Fibroblast of villous mesenchyme (primary cell): ENCODE measurements around the gene KRT77. TPM values are rescaled to one million over a fixed set of nuclear protein-coding genes. Genes with fewer than 3 reads are reported as not detected.
"Not testable (repeated sequence)": the region's sequence is repeated elsewhere in the genome, so short reads cannot be mapped to it uniquely, and the experiment has no call there.

Experiments used
- DNase-seq: peaks from one replicate; pipeline ENCODE4 v3.0.0-alpha.2; 2010; ENCODE audit warnings: low read depth
- H3K4me3 ChIP-seq: 2 replicates; pipeline ENCODE4 v1.5.1; 2011; ENCODE audit warnings: low read depth, mild to moderate bottlenecking, low read length
- total RNA-seq: library from RNA; depleted of rRNA; stranded (reverse); fragments of >200 nt; gene quantifications from 2 replicates; pipeline ENCODE4 v1.2.3, GENCODE V29; 2012
- TF ChIP-seq, protein P1 (sequence below): IDR thresholded peaks from 2 replicates; pipeline ENCODE4 v1.5.1; 2012; ENCODE audit warnings: low read depth, mild to moderate bottlenecking, low read length; ENCODE audit not compliant: insufficient read depth

The KRT77 gene
- total RNA-seq, 1 donor: not detected

DNA sequence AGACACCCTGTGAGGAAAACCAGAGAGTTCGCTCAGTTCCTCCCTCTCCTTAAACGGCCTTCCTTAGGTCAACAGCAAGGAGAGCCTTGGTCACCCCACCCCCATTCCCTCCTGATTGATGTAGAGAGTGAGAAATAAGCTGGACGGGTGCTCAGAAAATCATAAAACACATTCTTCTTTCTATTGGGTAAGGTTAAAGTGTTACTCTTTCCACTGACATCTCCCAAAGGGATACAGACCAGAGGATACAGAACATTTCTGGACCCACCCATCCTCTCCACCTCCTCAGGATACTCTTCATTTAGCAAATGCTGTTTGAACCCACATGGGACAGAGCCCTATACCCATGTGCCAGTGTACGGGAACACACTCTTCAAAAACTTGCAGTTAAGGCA is 11.6 kb upstream of the KRT77 start:
- DNase-seq: no peak
- no peak overlapping the region for H3K4me3 ChIP-seq
- TF ChIP-seq, protein P1, sequence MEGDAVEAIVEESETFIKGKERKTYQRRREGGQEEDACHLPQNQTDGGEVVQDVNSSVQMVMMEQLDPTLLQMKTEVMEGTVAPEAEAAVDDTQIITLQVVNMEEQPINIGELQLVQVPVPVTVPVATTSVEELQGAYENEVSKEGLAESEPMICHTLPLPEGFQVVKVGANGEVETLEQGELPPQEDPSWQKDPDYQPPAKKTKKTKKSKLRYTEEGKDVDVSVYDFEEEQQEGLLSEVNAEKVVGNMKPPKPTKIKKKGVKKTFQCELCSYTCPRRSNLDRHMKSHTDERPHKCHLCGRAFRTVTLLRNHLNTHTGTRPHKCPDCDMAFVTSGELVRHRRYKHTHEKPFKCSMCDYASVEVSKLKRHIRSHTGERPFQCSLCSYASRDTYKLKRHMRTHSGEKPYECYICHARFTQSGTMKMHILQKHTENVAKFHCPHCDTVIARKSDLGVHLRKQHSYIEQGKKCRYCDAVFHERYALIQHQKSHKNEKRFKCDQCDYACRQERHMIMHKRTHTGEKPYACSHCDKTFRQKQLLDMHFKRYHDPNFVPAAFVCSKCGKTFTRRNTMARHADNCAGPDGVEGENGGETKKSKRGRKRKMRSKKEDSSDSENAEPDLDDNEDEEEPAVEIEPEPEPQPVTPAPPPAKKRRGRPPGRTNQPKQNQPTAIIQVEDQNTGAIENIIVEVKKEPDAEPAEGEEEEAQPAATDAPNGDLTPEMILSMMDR: no peak

DNA sequence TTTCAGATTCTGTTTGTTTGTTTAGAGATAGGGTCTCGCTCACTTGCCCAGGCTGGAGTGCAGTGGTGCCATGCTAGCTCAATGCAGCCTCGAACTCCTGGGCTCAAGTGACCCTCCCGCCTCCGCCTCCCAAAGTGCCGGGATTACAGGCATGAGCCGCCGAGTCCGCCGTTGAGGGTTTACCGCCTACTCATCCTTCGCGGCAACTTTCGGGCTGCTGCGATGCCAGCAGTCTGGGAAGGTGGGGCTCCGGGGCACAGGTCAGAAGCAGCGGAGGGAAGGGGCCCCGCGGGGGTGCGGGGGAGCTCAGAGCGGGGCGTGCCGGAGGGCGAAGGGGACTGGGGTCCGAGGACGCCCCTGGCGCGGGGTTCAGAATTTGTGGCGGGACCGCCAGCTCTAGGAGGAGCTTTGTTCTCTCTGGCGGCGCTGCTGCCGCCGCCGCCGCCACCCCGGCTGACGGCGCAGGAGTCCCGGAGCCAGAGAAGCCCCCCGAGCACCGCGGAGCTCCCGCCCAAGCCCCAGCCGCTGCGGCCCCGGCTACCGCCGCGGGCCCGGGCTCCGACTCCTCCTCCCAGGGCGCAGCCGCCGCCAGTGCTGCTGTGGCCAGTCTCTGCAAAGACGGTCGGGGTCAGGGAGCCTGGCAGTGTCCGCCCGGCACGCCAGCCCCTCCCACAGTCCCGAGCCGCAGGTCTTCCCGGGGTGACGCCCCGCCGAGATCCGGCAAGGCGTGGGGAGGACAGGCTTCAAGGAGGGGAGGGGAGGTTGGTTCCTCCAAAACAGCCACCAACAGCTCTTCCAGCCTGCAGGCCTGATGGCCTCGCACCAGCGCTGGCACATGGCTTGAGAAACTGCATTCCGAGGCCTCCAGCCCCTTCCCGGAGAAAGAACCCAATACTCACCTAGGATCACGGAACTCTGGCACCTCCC is 10.9 kb upstream of the KRT77 start:
- TF ChIP-seq, protein P1: no peak
- no peak for DNase-seq
- H3K4me3 ChIP-seq: no peak overlapping the region

DNA sequence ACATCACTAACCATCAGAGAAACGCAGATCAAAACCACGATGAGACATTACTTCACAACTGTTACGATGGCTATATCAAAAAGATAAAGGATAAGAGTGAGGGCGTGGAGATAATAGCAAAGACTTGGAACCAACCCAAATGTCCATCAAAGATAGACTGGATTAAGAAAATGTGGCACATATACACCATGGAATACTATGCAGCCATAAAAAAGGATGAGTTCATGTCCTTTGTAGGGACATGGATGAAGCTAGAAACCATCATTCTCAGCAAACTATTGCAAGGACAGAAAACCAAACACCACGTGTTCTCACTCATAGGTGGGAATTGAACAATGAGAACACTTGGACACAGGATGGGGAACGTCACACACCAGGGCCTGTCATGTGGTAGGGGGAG is 8.8 kb upstream of the KRT77 start:
- not testable (repeated sequence) for DNase-seq, H3K4me3 ChIP-seq

DNA sequence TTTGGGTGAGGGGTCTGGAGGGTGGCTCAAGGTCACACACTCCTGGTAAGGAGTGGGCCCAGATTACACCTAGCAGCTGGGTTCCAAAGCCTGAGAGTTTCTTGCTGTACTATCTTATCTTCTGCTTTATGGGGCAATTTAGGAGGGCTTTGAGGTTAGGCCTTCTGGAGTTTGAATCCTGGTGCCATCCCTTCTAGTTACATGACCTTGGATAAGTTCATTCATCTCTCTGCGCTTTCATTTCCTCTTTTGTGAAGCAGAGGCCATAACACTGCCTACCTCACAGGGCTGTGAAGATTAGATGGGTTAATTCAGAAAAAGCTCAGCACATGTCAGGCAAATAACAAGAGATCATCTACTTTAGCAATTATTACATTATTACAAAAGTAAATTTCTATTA is 7.4 kb upstream of the KRT77 start:
- TF ChIP-seq, protein P1: no peak
- no peak for DNase-seq
- H3K4me3 ChIP-seq: no peak overlapping the region

DNA sequence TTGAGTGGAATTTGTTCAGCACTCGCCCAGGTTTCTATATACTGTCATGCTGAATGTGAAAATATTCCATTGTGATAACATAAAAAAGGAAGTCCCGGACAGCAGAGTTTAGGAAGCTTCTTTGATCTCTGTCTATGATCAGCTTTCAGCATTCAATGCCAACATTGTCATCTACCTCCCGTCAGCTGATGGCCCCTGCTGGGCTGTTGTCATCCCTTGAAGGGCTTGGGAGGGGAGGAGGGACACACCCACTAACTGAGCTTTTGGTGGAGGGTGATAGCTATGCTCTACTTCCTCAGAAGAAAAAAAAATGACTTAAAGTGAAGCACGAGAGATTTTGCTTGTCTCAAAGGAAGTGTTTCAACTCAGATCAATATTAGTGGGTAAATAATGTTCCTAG is 4.7 kb upstream of the KRT77 start:
- no peak for DNase-seq
- TF ChIP-seq, protein P1: no peak
- H3K4me3 ChIP-seq: no peak overlapping the region

DNA sequence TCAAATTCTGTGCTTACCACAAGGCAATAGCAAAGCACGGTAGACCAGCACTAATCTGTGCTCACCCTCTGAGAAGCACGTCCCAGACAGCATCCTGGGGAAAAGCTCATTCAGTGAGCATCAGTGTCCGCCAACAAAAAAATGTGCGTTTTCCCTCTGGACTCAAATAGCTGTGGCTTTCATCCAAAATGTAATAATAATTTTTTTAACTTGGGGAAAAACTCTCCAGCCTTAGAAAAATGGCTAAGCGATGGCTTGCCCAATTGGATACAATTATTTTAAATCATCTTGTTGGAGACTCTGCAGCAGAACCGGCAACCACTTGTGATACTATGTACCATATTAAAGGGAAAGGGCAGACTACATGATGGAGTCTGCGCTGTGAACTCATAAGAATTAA is 1.1 kb upstream of the KRT77 start:
- TF ChIP-seq, protein P1: no peak
- no peak for DNase-seq
- H3K4me3 ChIP-seq: no peak overlapping the region

DNA sequence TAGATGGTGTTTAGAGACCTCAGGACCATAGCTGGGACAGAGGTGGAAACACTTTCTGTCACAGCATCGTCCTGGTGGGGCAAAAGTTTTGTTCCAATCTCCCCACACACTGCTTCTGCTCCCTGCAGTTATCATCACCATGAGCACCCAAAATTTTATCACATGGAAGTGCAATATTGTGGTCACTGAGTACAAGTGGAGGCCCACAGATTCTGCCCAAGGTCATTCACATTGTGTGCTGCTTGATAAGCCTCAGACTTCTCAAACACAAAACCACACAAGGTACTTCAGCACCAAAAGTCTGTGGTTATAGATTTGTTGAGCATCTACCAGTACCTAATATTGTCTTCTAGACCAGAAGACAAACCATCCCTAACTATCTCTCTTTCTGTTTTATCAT is 554 bp upstream of the KRT77 start:
- TF ChIP-seq, protein P1: no peak
- no peak for DNase-seq

More for the DNA sequence above, 554 bp upstream of the KRT77 start:
- H3K4me3 ChIP-seq: no peak overlapping the region
